Lung (tissue), 12 donors: ENCODE measurements around the gene COPG2. TPM values are rescaled to one million over a fixed set of nuclear protein-coding genes. Genes with fewer than 3 reads are reported as not detected.

Source experiments
- ATAC-seq: fragments of 200-7000 bp; cut with Tn5 transposase; one replicate; pipeline ENCODE4 v1.9.1; 2020; ENCODE audit warnings: moderate number of reproducible peaks; ENCODE audit not compliant: insufficient read depth, low FRiP score
- DNase-seq, 3 donors: peaks; one replicate each; pipeline ENCODE4 v3.0.0-alpha.2; 2013 to 2017
- H3K27ac ChIP-seq, 2 donors: one replicate each; pipeline ENCODE4 v1.5.1; 2013; ENCODE audit warnings: mild to moderate bottlenecking in 2 of 2, moderate library complexity in 2 of 2, control low read depth in 1 of 2, inconsistent platforms in 1 of 2, low read depth in 1 of 2, low read length in 1 of 2
- H3K27me3 ChIP-seq, 3 donors: one replicate each; pipeline ENCODE4 v1.5.1; 2013; ENCODE audit warnings: low read length in 2 of 3; ENCODE audit not compliant: control insufficient read depth in 3 of 3, insufficient read depth in 3 of 3
- H3K36me3 ChIP-seq, 4 donors: one replicate each; pipeline ENCODE4 v1.5.1; 2013; ENCODE audit warnings: low read length in 4 of 4, mild to moderate bottlenecking in 1 of 4, moderate library complexity in 1 of 4; ENCODE audit not compliant: control insufficient read depth in 4 of 4, insufficient read depth in 4 of 4
- H3K4me1 ChIP-seq, 5 donors: one replicate each; pipeline ENCODE4 v1.5.1; 2013; ENCODE audit warnings: low read length in 5 of 5, mild to moderate bottlenecking in 2 of 5, moderate library complexity in 1 of 5; ENCODE audit not compliant: control insufficient read depth in 5 of 5, insufficient read depth in 5 of 5
- H3K4me3 ChIP-seq: one replicate; pipeline ENCODE4 v1.5.1; 2013; ENCODE audit warnings: mild to moderate bottlenecking, control low read depth, moderate library complexity
- H3K9ac ChIP-seq, 2 donors: one replicate each; pipeline ENCODE4 v1.5.1; 2013; ENCODE audit warnings: low read length in 2 of 2, control low read depth in 1 of 2; ENCODE audit not compliant: insufficient read depth in 1 of 2
- H3K9me3 ChIP-seq, 4 donors: one replicate each; pipeline ENCODE4 v1.5.1; 2013; ENCODE audit warnings: low read length in 3 of 4, mild to moderate bottlenecking in 1 of 4, moderate library complexity in 1 of 4; ENCODE audit not compliant: control insufficient read depth in 4 of 4, insufficient read depth in 3 of 4
- CTCF ChIP-seq: IDR thresholded peaks from 2 replicates; pipeline ENCODE4 v1.5.1; 2012; ENCODE audit warnings: mild to moderate bottlenecking; ENCODE audit errors: control extremely low read depth, extremely low read depth
- WGBS, 2 donors: extraction: QIAGEN DNeasy Blood & Tissue Kit; methylation state at CpG; one replicate each; pipeline ENCODE4 v1.1.7; 2013; 5-methylcytosine and 5-hydroxymethylcytosine counted together
- polyA plus RNA-seq, 2 donors: library from polyadenylated mRNA; stranded (reverse); fragments of 200-250 nt; gene quantifications; one replicate each; pipeline ENCODE4 v1.2.1, GENCODE V29; 2013
- total RNA-seq, 2 donors: library from RNA; depleted of rRNA in 1 of 2; stranded (reverse); fragments of >200 nt in 1 of 2; gene quantifications; one replicate each; pipeline ENCODE4 v1.2.1, GENCODE V29; 2014 to 2021
- donor health status: control.
- donor health status: control.
- donor health status: Bipolar disorder and iron deficiency.
- donor health status: healthy.
- donor health status: DM: yes; HTN: yes; CAD: no.

COPG2 gene
- total and polyA plus RNA-seq, 4 donors: 8.9 to 29.3 (median 16.8) TPM

DNA sequence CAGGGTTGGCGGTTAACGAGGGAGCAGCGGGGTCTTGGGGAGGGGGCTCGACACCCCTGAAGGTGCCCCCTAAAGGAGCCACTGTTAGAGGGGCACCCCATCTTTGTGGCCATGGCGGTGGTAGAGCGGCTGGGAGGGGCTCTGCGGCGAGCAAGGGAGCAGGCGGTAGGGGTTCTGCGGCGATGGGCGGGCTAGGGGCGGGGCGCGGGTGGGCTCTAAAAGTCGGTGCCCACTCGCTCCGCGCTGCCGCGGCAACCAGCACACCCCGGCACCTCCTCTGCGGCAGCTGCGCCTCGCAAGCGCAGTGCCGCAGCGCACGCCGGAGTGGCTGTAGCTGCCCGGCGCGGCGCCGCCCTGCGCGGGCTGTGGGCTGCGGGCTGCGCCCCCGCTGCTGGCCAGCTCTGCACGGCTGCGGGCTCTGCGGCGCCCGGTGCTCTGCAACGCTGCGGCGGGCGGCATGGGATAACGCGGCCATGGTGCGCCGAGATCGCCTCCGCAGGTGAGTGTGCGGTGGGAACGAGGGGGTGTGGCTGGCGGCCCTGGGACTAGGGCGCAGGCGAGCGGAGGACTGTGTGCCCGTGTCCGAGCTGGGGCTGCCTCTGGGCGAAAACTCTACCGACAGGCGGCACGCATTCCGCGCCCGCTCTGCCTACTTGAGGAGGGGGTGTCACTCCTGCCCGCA lies 176.6 kb downstream of the COPG2 start, which contains the start of gene MEST:
Gene MEST (plus strand): TSS at position 245 of the 682 bp plus-strand sequence. CDS start 229 bp downstream, at position 474.
- Histone ChIP-seq H3K27me3 (no peaks in the 10 kb centered on the region), H3K4me3 (peak within 1 kb of the TSS; percentile 27), H3K4me1 (peaks cover 0 to 67% (median 23%) of the 10 kb centered on the region in 5 donors), H3K36me3 (peaks cover 0 to 11% (median 3%) of the 10 kb centered on the region in 4 donors), H3K27ac (peak within 1 kb of the TSS in 1 of 2 donors; percentile 26), H3K9ac (peak within 1 kb of the TSS; percentile 49 to 84), H3K9me3 (peaks cover 0 to 5% (median 0%) of the 10 kb centered on the region in 4 donors)
- 54 to 56% methylated on average over 66 to 71 of the region's 71 CpGs for WGBS, 2 donors
- TF ChIP-seq CTCF: no peak
- ATAC-seq (peak; percentile 16), DNase-seq (peak; percentile 78 to 90 (median 83))

DNA sequence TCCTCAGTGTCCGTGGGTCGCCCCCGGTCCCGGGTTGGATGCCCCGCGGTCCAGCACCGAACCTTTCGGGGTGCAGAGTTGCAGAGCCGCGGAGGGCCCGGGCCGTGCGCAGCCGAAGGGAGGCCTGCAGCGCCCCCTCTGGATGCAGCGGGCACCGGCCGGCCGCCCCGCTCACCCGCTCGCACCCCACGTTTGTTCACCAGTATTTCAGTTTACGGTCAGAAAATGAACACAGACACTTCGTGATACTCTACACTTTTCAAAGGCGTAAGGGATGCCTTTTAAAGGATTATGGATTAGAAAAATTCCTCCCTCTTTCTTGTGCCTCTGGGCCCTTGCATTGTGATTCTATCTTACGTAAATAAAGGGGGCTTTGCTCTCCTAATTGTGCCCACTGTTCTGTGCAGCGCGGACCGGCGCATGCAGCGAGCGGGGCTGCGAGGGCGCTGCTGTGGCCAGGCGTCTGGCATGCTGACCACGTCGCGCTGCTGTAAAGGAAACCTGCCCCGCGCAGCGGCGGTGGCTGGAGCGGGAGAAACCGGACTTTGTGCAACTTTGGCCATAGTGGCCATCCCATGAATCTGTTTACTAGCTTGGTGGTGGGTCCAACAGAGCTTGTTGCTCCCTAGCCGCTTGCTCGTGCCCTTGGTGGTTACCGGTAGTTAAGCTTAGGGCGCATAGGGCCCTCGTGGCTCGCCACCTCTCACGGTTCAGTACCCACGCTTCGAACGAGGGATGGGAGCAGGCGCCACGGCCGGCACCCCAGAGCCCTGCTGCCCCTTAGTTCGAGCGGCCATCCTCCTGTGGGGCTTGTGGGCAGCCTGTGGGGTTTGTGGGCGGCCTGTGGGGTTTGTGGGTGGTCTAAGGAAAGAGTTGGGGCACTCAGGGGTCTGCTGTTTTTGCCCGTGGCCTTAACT lies 177.4 kb downstream of the COPG2 start:
- TF ChIP-seq CTCF: peak; percentile 26
- H3K4me1 ChIP-seq: peaks cover 0 to 69% (median 23%) of the 10 kb centered on the region in 5 donors
- H3K36me3 ChIP-seq: peaks cover 0 to 9% (median 0%) of the 10 kb centered on the region in 4 donors
- H3K9ac ChIP-seq: peak overlapping the region; percentile 19 to 66
- 54 to 57% methylated on average over 60 to 62 of the region's 62 CpGs for WGBS, 2 donors
- H3K4me3 ChIP-seq: no peak overlapping the region
- no peak for ATAC-seq
- DNase-seq: peak; percentile 78 to 82 (median 81)
- H3K27ac ChIP-seq: peak overlapping the region in 1 of 2 donors; percentile 26
- peaks cover 0 to 5% (median 0%) of the 10 kb centered on the region in 4 donors for H3K9me3 ChIP-seq
- H3K27me3 ChIP-seq: no peaks in the 10 kb centered on the region

DNA sequence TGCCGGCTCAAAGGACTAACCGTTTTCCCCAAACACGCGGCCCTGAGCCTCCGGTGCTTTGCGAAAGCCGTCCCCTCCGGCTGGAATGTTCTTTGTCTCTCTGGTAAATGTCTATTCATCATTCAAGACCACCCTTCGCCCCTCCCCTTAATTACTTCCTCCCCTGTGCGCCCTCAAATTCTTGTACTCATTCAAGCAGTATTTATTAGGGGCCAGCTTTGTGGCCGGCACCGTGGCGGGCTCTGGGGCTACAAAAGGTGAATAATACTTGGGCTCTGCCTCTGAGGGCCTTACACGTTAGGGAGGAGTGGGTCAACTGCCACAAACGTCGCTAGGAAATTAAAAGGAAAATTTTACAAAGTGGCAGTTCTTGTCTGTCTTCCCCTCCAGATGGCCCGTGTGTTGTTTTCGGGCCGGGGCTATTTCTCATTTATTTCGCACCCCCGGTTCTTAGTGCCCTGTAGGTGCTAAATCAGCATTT lies 178.2 kb downstream of the COPG2 start:
- Histone ChIP-seq H3K4me3 (no peak overlapping the region), H3K36me3 (peaks cover 0 to 9% (median 0%) of the 10 kb centered on the region in 4 donors), H3K27ac (no peak overlapping the region), H3K4me1 (peaks cover 0 to 64% (median 27%) of the 10 kb centered on the region in 5 donors), H3K9ac (peak overlapping the region; percentile 19 to 88), H3K27me3 (no peaks in the 10 kb centered on the region), H3K9me3 (peaks cover 0 to 5% (median 0%) of the 10 kb centered on the region in 4 donors)
- ATAC-seq: no peak
- WGBS, 2 donors: 50 to 64% methylated on average over 21 of the region's 21 CpGs
- no peak for TF ChIP-seq CTCF
- peak; percentile 58 to 78 (median 73) for DNase-seq
